T-helper 2 cell treated with Interferon-gamma antibody and Interleukin-4, amounts not matched to agents 100 ng/mL and 5 ng/mL, for 36 hours (primary cell): Measurements from ENCODE around the gene ADD3. TPM values are rescaled to one million over a fixed set of nuclear protein-coding genes. Genes with fewer than 3 reads are reported as not detected.
"Not testable (repeated sequence)": the region's sequence is repeated elsewhere in the genome, so short reads cannot be mapped to it uniquely, and the experiment has no call there.

ENCODE experiments used
- intact Hi-C: fragments of 100-400 bp; cut with micrococcal nuclease; formaldehyde crosslinking; loops from one replicate; pipeline ENCODE4 v1.15.1; 2023
- total RNA-seq: library from RNA; stranded (reverse); gene quantifications from 2 replicates; pipeline ENCODE4 v1.2.3, GENCODE V29; 2022

Gene ADD3
- total RNA-seq, 1 donor from 2014 or later = 308 TPM

GRCh38 chr10:110032801-110033700 lies 25.3 kb downstream of the ADD3 start:
- intact Hi-C loops = no loop called here

- intact Hi-C loops = no loop called here
Measured at GRCh38 chr10:110033701-110034235, 26.0 kb downstream of the ADD3 start.

DNA sequence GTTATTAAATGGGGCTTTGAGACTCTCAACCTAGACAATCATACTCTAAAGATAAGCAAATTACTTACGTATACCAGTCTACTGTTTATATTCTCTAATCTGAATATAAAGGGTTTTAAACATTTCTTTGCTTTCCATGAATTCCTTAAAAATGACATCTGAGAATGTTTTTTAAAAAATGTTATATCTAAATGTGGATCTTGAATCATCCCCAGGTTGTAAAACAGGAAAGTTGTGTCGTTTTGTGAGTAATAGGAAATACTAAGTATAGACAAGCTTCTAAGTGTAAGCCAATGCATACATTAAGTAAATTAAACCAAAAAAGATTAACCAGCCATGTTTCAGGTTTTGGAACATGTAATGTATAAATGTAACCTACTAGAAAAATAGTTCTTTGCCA lies 26.8 kb downstream of the ADD3 start:
- intact Hi-C loops = no loop called here

DNA sequence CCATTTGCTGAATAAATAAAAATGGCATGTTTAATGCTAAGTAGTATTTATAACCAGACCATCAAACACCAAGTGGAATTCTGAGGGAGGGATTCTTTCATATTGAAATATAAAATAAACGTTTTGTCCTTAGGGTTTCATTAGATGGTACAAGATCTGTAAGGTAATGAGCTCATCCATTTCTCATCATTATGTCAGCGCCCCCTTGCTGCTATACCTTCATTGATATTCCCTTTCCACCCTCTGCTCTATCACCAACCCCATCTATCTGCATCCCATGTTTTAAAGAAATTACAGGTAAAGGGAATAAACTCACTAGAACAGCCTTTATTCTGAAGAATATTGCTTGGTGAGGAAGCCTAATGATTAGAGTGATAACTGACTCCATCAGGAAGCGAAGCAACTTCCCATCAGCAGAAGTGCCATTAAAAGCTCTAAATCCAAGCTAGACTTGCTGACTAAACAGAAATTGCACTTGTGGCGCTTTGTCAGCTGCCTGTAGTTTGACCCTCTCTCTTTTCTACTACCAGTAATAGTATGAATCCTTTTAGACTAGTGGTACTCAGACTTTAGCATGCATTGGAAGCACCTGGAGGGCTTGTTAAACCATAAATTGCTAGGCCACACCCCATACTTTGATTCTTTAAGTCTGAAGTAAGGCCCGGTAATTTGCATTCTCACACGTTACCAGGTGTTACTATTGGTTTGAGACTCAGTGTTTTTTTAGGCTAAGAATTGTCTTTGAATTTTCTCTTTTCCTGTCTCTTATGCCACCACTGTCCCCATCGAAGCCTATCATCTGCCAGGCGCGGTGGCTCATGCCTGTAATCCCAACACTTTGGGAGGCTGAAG lies 27.5 kb downstream of the ADD3 start:
- intact Hi-C loops = no loop called here

DNA sequence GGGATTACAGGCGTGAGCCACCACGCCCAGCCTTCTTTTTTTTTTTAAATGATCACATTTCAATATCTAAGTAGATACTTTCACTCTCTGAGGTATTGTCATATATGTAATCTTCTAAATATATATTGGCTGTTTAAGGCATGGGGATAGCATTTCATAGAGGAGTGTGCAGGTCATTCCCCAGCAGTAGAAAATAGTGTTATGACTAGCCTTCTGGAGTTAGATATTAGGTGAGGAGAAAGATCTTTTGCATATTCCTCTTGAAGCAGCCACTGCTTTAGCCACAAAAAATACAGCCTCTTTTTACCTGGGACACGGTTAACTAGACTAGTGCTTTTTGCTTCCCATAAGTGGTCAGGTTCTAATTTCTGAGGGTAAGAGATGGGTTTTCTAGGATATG lies 28.9 kb downstream of the ADD3 start:
- intact Hi-C loops = no loop called here

DNA sequence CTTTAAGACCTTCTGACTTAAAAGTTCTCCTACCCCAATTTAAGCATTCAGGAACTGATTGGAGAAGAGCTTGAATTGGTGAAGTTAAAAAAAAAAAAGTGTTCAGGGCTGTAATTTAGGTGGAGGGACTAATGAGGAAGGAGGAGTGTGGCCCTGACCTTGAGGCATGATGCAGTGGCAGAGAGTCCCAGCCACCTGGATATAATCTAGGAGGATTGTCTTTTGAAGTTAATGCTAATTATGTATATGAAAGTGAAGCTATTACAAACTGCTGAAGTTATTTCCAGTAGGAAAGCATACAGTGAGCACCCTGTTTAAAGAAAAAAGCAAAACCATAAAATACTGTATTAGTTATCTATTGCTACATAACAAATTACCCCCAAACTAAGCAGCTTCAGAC lies 31.5 kb downstream of the ADD3 start:
- intact Hi-C loops = no loop called here

DNA sequence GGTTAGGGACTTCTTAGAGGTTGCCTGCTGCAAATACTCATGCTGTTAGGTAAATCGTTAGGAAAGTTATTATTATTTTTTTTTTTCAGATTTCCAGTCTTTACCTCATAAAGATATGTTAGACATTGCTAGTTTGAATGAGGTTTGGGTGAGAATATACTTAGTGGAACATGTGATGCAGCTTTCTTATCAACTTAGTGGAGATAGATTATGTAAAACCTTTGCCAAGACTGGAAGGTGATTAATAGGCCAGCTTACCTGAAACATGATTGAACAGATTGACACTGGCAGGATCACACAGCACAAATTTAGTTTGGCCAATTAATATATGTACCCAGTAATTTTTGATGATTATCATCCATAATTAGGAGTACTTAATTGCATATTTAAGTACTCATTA lies 32.3 kb downstream of the ADD3 start:
- intact Hi-C loops = no loop called here

DNA sequence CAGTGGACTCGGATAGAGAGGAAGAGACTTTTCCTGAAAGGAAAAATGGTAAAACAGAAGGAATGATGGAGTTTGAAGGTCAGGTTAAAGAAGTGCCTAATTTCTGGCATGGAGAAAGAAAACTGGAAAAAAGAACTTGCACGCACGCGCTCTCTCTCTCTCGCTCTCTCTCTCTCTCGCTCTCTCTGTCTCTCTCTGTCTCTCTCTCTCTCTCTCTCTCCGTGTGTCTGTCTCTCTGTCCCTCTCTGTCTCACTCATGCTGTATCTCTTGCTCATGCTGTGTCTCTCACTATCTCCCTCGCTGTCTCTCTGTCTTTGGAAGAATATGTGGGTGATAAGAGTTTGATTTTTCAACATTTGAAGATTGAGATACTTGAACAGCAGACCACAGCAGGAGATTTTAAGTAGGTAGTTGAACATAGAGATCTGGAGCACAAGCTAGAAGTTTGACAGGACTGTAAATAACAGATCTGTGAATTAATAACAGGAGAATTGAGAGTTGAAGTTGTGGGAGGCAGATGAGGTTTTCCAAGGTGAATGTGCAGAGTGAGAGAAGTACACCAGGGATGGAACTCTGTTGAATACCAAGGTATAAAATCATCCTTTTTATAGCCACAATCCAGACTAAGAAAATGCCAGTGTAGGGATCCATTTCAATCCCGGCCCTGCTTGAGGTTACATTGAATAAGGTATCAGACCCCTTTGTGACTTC lies 33.1 kb downstream of the ADD3 start:
- intact Hi-C loops = no loop called here

GRCh38 chr10:110041479-110041829 lies 33.7 kb downstream of the ADD3 start:
- intact Hi-C loops = no loop called here

GRCh38 chr10:110042181-110042580 lies 34.4 kb downstream of the ADD3 start:
- intact Hi-C loops = no loop called here

GRCh38 chr10:110042891-110043290 lies 35.1 kb downstream of the ADD3 start:
- intact Hi-C loops = no loop called here

DNA sequence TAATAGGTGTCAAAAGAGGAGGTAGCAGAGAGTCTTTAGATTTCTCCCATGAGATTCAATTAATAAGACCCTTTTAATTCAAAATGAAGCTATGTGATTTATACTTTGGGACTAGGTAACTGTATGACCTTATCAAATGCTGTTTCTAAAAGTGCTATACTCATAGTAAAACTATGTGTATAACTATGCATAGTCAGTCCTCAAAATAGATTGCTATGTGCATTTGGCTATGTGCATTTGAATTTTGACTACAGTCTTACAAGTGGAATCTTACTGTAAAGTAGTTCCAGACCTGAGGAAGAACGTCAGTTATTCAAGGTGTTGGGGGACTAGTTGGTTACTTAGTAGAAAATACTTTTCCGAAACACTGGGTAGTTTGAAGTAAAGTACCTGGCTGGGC lies 36.9 kb downstream of the ADD3 start:
- intact Hi-C loops = no loop called here

GRCh38 chr10:110045772-110046171 lies 38.0 kb downstream of the ADD3 start:
- intact Hi-C loops = no loop called here

DNA sequence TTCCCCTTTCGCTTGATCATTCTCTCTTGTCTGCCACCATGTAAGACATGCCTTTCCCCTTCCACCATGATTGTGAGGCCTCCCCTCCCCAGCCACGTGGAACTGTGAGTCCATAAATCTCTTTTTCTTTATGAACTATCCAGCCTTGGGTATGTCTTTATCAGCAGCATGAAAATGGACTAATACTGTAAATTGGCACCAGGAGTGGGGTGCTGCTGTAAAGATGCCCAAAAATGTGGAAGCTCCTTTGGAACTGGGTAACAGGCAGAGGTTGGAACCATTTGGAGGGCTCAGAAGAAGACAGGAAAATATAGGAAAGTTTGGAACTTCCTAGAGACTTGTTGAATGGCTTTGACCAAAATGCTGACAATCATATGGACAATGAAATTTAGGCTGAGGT lies 40.4 kb downstream of the ADD3 start:
- intact Hi-C loops = not testable (repeated sequence)

DNA sequence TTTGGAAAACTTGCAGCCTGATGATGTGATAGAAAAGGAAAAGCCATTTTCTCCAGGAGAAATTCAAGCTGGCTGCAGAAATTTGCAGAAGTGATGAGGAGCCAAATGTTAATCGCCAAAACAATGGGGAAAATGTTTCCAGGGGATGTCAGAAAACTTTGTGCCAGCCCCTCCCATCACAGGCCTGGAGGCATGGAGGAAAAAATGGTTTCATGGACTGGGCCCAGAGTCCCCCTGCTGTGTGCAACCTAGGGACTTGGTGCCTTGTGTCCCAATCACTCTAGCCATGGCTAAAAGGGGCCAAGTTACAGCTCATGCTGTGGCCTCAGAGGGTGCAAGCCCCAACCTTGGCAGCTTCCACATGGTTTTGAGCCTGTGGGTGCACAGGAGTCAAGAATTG lies 41.0 kb downstream of the ADD3 start:
- intact Hi-C loops = no loop called here

DNA sequence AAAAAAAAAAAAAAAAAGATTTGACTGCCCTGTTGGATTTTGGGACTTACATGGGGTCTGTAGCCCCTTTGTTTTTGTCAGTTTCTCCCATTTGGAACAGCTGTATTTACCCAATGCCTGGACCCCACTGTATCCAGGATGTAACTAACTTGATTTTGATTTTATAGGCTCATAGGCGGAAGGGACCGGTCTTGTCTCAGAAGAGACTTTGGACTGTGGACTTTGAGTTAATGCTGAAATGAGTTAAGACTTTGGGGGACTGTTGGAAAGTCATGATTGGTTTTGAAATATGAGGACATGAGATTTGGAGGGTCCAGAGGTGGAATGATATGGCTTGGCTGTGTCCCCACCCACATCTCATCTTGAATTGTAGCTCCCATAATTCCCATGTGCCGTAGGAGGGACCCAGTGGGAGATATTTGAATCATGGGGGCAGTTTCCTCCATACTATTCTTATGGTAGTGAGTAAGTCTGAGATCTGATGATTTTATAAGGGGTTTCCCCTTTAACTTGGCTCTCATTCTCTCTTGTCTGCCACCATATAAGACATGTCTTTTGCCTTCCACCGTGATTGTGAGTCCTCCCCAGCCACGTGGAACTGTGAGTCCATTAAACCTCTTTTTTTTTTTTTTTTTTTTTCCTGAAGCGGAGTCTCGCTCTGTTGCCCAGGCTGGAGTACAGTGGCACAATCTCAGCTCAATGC lies 42.3 kb downstream of the ADD3 start:
- intact Hi-C loops = not testable (repeated sequence)

- intact Hi-C loops = no loop called here
Measured at GRCh38 chr10:110051487-110051886, 43.7 kb downstream of the ADD3 start.

- intact Hi-C loops = no loop called here
Measured at GRCh38 chr10:110052916-110053315, 45.1 kb downstream of the ADD3 start.

- intact Hi-C loops = no loop called here
Measured at GRCh38 chr10:110056822-110057221, 49.0 kb downstream of the ADD3 start.

GRCh38 chr10:110057456-110057855 lies 49.7 kb downstream of the ADD3 start:
- intact Hi-C loops = no loop called here

GRCh38 chr10:110058212-110058611 lies 50.4 kb downstream of the ADD3 start:
- intact Hi-C loops = loop anchor here (1.0 to 2.0 kb wide), 2 partner anchors 10 to 19 kb away; no protein-coding TSS in a partner anchor
